Lower leg skin (tissue), 4 donors: ENCODE results near the gene RNF144A. TPM values are rescaled to one million over a fixed set of nuclear protein-coding genes. Genes with fewer than 3 reads are reported as not detected.
"Not testable (repeated sequence)": the region's sequence is repeated elsewhere in the genome, so short reads cannot be mapped to it uniquely, and the experiment has no call there.

Source experiments
- DNase-seq, 2 donors: peaks; one replicate each; pipeline ENCODE4 v3.0.0-alpha.2; 2019; ENCODE audit warnings: low spot score in 2 of 2
- H3K4me3 ChIP-seq: fragments of 200-600 bp; sonication (generic); 2 replicates; pipeline ENCODE4 v1.5.1; 2017; ENCODE audit warnings: mild to moderate bottlenecking, low read depth; ENCODE audit not compliant: poor library complexity, severe bottlenecking
- CTCF ChIP-seq, 3 donors: fragments of 450-650 bp; IDR thresholded peaks; one replicate each; pipeline ENCODE4 v1.5.1; 2016; ENCODE audit warnings: antibody characterized with exemption in 3 of 3, mild to moderate bottlenecking in 3 of 3, moderate library complexity in 2 of 3
- POLR2A ChIP-seq, 2 donors: fragments of 450-650 bp; IDR thresholded peaks; one replicate each; pipeline ENCODE4 v1.6.1; 2016 to 2017; ENCODE audit warnings: antibody characterized with exemption in 2 of 2, mild to moderate bottlenecking in 1 of 2, moderate library complexity in 1 of 2
- WGBS, 2 donors: methylation state at CpG; one replicate each; pipeline ENCODE4 v1.1.5; 2018; 5-methylcytosine and 5-hydroxymethylcytosine counted together
- intact Hi-C: fragments of 100-400 bp; cut with DNase I; formaldehyde crosslinking; loops from one replicate; pipeline ENCODE4 v1.15.0; 2023; ENCODE audit warnings: low total_unique reads
- total RNA-seq, 4 donors: library from RNA; depleted of rRNA; stranded (reverse); fragments of >200 nt; gene quantifications; one replicate each; pipeline ENCODE4 v1.1.0, GENCODE V29; 2016

RNF144A gene
- total RNA-seq, 4 donors from 2014 or later: 5.2 to 10.9 (median 7.6) TPM

- 70 to 71% methylated on average over 5 of the region's 5 CpGs for WGBS, 2 donors
- no peak for DNase-seq
- TF ChIP-seq POLR2A (IDR thresholded peaks at IDR 0.05): no peak
- TF ChIP-seq CTCF (IDR thresholded peaks at IDR 0.05): no peak
- no peak overlapping the region for H3K4me3 ChIP-seq
- intact Hi-C loops: loop anchor here (5.0 kb wide), 1 partner anchor 145 kb away; no protein-coding TSS in a partner anchor
Measured at GRCh38 chr2:6896930-6897759, 20.1 kb upstream of the RNF144A start.

GRCh38 chr2:6902581-6902980, 14.6 kb upstream of the RNF144A start:
- intact Hi-C loops, DNase-seq, H3K4me3 ChIP-seq: not testable (repeated sequence)
- 91 to 96% methylated on average over 2 of the region's 2 CpGs for WGBS, 2 donors

- no peak for TF ChIP-seq POLR2A (IDR thresholded peaks at IDR 0.05)
- no peak for TF ChIP-seq CTCF (IDR thresholded peaks at IDR 0.05)
- WGBS, 2 donors: 94 to 100% methylated on average over 1 of the region's 1 CpG
- DNase-seq: no peak
- intact Hi-C loops: no loop called here
- H3K4me3 ChIP-seq: no peak overlapping the region
Measured at GRCh38 chr2:6905668-6906067, 11.5 kb upstream of the RNF144A start.

- no peak for DNase-seq
- TF ChIP-seq POLR2A (IDR thresholded peaks at IDR 0.05) (no peak), CTCF (IDR thresholded peaks at IDR 0.05) (no peak)
- H3K4me3 ChIP-seq: no peak overlapping the region
- 79 to 91% methylated on average over 1 of the region's 1 CpG for WGBS, 2 donors
- intact Hi-C loops: no loop called here
Measured at GRCh38 chr2:6906165-6906741, 11.0 kb upstream of the RNF144A start.

- WGBS, 2 donors: 92 to 93% methylated on average over 2 of the region's 2 CpGs
- intact Hi-C loops: no loop called here
- TF ChIP-seq CTCF (IDR thresholded peaks at IDR 0.05) (no peak), POLR2A (IDR thresholded peaks at IDR 0.05) (no peak)
- no peak for DNase-seq
- no peak overlapping the region for H3K4me3 ChIP-seq
Measured at GRCh38 chr2:6908291-6908690, 8.9 kb upstream of the RNF144A start.
